ENCODE data around the gene TBC1D4. TPM values are rescaled to one million over a fixed set of nuclear protein-coding genes. Genes with fewer than 3 reads are reported as not detected.
A peak's percentile ranks its signal among the peaks of the same experiment; 100 is the strongest.

TBC1D4 gene
- total RNA-seq, 3 donors from 2014 or later, result 33.3 to 52.8 (median 40.6) TPM

DNA sequence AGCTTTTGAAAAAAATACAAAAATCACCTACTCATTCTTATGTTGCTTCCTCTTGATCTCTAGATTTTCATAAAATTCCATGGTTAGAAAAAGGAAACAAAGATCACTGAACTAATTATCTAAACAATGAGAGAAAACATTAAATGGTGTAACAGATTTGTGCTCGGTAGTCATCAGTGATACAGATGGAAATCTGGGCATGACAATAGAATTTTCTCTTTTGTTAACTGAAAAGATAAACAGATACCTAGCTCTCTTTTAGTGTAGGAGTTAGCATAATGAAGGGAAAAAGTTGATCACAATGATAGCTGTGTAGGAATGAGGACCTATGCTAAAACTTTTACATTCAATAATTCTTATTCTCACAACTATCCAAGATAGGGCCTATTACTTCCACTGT, 103.7 kb downstream of the TBC1D4 start:
- H3K36me3 ChIP-seq, result no peaks in the 10 kb centered on the region
- no peaks in the 10 kb centered on the region for H3K27me3 ChIP-seq
- H3K9me3 ChIP-seq, result no peaks in the 10 kb centered on the region
- intact Hi-C loops (cut with DNase I; ENCODE audit: low total_unique reads), result no loop called here
- peaks cover 0 to 2% of the 10 kb centered on the region in 2 donors for H3K4me1 ChIP-seq
- DNase-seq (ENCODE audit: low spot score in 2 of 2), result no peak
- H3K27ac ChIP-seq, result no peak overlapping the region
- TF ChIP-seq, protein P1, sequence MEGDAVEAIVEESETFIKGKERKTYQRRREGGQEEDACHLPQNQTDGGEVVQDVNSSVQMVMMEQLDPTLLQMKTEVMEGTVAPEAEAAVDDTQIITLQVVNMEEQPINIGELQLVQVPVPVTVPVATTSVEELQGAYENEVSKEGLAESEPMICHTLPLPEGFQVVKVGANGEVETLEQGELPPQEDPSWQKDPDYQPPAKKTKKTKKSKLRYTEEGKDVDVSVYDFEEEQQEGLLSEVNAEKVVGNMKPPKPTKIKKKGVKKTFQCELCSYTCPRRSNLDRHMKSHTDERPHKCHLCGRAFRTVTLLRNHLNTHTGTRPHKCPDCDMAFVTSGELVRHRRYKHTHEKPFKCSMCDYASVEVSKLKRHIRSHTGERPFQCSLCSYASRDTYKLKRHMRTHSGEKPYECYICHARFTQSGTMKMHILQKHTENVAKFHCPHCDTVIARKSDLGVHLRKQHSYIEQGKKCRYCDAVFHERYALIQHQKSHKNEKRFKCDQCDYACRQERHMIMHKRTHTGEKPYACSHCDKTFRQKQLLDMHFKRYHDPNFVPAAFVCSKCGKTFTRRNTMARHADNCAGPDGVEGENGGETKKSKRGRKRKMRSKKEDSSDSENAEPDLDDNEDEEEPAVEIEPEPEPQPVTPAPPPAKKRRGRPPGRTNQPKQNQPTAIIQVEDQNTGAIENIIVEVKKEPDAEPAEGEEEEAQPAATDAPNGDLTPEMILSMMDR (IDR thresholded peaks at IDR 0.05), result no peak
- TF ChIP-seq POLR2AphosphoS5 (IDR thresholded peaks at IDR 0.05) (no peak), POLR2A (IDR thresholded peaks at IDR 0.05) (no peak)
- no peak overlapping the region for H3K4me3 ChIP-seq

DNA sequence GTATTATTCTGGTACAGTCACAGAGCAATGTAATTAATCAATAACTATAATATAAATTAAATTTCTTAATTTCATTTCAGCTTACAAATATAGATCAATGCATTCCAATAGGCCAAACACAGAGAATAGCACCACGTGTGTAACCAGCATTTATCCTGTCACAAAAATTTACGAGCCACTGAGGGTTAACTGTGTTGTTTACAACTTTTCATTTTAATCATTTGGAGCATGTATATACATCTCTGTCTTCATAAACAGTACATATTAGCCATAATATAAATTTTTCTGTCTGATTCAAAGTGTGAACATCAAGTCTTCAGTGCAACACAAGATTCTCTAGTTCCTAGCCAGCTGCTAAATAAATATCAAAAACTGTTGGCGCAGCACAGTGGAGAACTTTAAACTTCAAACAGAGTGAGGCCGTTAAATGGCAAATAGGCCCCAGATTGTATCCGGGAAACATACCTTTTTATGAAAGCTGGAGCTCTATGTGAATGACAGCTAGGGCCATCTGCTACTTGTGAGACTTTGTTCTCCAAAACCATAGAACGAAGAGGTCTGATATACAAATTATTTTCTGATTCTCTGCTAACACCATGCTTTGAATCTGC, 105.1 kb downstream of the TBC1D4 start:
- peaks cover 0 to 9% of the 10 kb centered on the region in 2 donors for H3K4me1 ChIP-seq
- no peaks in the 10 kb centered on the region for H3K9me3 ChIP-seq
- no peak for DNase-seq (ENCODE audit: low spot score in 2 of 2)
- H3K36me3 ChIP-seq, result no peaks in the 10 kb centered on the region
- intact Hi-C loops (cut with DNase I; ENCODE audit: low total_unique reads), result no loop called here
- no peak overlapping the region for H3K27ac ChIP-seq
- no peaks in the 10 kb centered on the region for H3K27me3 ChIP-seq
- no peak overlapping the region for H3K4me3 ChIP-seq
- TF ChIP-seq POLR2A (IDR thresholded peaks at IDR 0.05), result no peak
- TF ChIP-seq, protein P1 (IDR thresholded peaks at IDR 0.05), result no peak
- no peak for TF ChIP-seq POLR2AphosphoS5 (IDR thresholded peaks at IDR 0.05)

DNA sequence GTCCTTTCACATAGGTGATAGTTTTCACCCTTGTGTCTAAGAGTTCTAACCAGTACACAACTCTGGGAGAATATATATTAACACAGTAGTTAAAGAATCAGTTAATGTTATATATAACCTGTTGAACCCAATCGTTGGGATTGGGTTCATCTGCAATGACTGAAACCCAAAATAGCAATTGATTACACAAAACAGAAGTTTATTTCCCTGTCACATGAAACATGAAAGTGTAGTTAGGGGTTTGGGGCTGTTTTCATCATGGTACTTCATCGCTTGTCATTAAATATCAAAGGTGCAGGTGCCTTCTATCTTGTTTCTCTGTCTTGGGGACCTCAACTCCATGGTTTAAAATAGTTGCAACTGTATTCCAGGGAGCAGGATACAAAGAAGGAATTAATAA, 106.6 kb downstream of the TBC1D4 start:
- no peak for DNase-seq (ENCODE audit: low spot score in 2 of 2)
- H3K4me3 ChIP-seq, result no peak overlapping the region
- TF ChIP-seq POLR2A (IDR thresholded peaks at IDR 0.05) (no peak), POLR2AphosphoS5 (IDR thresholded peaks at IDR 0.05) (no peak)
- TF ChIP-seq, protein P1 (IDR thresholded peaks at IDR 0.05), result no peak
- intact Hi-C loops (cut with DNase I; ENCODE audit: low total_unique reads), result no loop called here
- H3K36me3 ChIP-seq, result no peaks in the 10 kb centered on the region
- H3K27ac ChIP-seq, result no peak overlapping the region
- no peaks in the 10 kb centered on the region for H3K27me3 ChIP-seq
- peaks cover 0 to 9% of the 10 kb centered on the region in 2 donors for H3K4me1 ChIP-seq
- no peaks in the 10 kb centered on the region for H3K9me3 ChIP-seq

DNA sequence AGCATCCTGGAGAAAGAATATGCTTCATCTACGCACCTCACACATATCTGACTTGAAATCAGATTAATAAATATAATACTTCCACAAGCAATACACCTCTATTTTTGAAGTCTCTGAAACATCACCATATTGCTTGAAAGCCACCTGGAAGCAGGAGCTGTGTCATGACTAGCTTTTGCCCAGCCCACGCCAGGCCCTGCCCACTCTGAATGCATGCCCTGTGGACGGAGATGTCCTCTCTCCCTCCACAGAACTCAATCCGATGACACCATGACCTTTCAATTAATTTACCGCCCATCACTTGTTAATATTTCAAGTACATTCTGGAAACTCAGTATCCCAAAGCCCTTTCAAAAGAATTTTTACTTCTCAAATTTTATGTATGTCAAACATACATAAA, 108.0 kb downstream of the TBC1D4 start:
- peaks cover 0 to 9% of the 10 kb centered on the region in 2 donors for H3K4me1 ChIP-seq
- intact Hi-C loops (cut with DNase I; ENCODE audit: low total_unique reads), result no loop called here
- no peaks in the 10 kb centered on the region for H3K9me3 ChIP-seq
- H3K4me3 ChIP-seq, result no peak overlapping the region
- H3K27me3 ChIP-seq, result no peaks in the 10 kb centered on the region
- H3K36me3 ChIP-seq, result no peaks in the 10 kb centered on the region
- no peak overlapping the region for H3K27ac ChIP-seq
- TF ChIP-seq POLR2A (IDR thresholded peaks at IDR 0.05) (no peak), POLR2AphosphoS5 (IDR thresholded peaks at IDR 0.05) (no peak)
- TF ChIP-seq, protein P1 (IDR thresholded peaks at IDR 0.05), result no peak
- DNase-seq (ENCODE audit: low spot score in 2 of 2), result no peak

DNA sequence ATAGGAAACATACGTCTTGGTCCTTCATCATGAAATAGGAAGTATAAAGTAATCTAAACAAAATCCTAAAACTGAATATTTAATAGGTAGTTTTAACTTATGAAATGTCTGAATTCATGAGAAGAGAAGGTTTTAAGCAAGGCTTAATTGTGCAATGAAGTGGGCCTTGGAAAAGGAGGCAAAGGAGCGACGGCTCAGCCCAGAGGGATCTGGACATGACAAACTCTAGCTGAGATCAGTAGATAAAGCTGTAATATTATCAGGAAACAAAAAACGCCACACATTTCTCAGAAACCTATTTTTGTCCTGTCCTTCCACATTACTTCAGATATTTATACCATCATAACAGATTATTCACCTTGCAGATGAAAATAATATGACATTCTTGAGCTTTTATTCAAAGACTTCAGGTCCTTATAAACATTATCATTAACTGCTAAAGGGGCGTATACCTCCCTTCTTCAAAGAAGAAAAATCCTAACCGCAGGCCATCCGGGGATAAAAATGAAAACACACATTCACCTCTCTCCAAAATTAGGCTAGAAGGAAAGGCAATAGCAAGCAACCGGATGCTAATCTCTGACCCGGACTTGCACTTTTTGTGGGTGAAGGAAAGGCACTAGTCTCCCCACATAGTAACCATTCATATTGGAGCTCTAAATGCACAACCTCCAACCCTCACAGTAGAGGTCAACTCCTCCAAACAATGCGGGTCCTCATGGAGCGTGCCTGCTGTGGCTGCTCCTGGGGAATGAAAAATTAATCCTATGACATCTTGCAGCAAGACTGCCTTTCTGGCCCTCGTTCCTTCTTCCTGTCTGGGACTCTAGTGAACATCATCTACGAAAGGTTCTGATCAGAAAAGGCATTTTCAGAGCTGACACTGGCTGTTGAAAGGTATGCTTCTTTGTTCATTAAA, 108.8 kb downstream of the TBC1D4 start:
- no peaks in the 10 kb centered on the region for H3K27me3 ChIP-seq
- intact Hi-C loops (cut with DNase I; ENCODE audit: low total_unique reads), result no loop called here

More for the DNA sequence above, 108.8 kb downstream of the TBC1D4 start:
- TF ChIP-seq, protein P1 (IDR thresholded peaks at IDR 0.05), result no peak
- no peak for TF ChIP-seq POLR2AphosphoS5 (IDR thresholded peaks at IDR 0.05)
- TF ChIP-seq POLR2A (IDR thresholded peaks at IDR 0.05), result no peak
- no peak overlapping the region for H3K4me3 ChIP-seq
- no peak for DNase-seq (ENCODE audit: low spot score in 2 of 2)
- H3K9me3 ChIP-seq, result no peaks in the 10 kb centered on the region
- H3K27ac ChIP-seq, result peak overlapping the region; percentile 46 to 73
- no peaks in the 10 kb centered on the region for H3K36me3 ChIP-seq
- H3K4me1 ChIP-seq, result peaks cover 0 to 9% of the 10 kb centered on the region in 2 donors
